ENCODE measurements around the gene CCDC146. TPM values are rescaled to one million over a fixed set of nuclear protein-coding genes. Genes with fewer than 3 reads are reported as not detected.
"Not testable (repeated sequence)": the region's sequence is repeated elsewhere in the genome, so short reads cannot be mapped to it uniquely, and the experiment has no call there.

CCDC146 gene
- total and polyA plus RNA-seq, 10 of the 15 experiments (the other 5 are each of a cell fraction or from before 2014, with no cell fraction given), result 0.28 to 5.3 (median 1.3) TPM

DNA sequence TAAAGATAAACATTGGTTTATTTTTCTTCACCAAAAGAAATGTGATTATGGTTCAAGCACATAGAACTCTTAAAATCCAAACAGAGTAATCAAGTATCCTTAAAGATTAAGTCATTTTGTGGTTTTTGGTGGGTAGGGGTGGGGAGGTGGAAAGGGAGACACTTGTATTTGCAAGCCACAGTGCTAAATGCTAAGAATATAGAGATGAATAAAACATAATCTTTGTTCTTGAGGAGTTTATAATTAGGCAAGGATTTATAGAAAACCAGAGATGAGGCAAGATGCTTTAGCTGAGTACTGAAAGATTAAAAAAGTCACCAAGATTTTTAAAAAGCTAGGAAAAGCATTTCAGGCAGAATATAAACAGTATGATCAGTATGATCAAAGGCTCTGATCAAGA, 19.7 kb upstream of the CCDC146 start:
- H3K36me3 ChIP-seq (ENCODE audit: control insufficient read depth in 2 of 2, insufficient read depth in 2 of 2, low read length in 1 of 2); H3K4me1 ChIP-seq (ENCODE audit: control insufficient read depth, insufficient read depth, low read length); H3K27ac ChIP-seq (ENCODE audit: control insufficient read depth, insufficient read depth); DNase-seq (ENCODE audit: low read depth, low spot score); SMC1A ChIA-PET (ENCODE audit: uncharacterized antibody, unreplicated experiment); BruUV-seq (replicated peaks); H3K4me3 ChIP-seq; H3K79me2 ChIP-seq (ENCODE audit: control insufficient read depth, insufficient read depth, low read length); POLR2A ChIA-PET; in situ Hi-C loops (cut with MboI); H3K9ac ChIP-seq (ENCODE audit: control insufficient read depth, insufficient read depth, low read length); H3K4me2 ChIP-seq (ENCODE audit: control insufficient read depth, insufficient read depth); RAD21 ChIA-PET (ENCODE audit: unreplicated experiment); H3K27me3 ChIP-seq (replicated peaks in 1 of 2; ENCODE audit: control insufficient read depth in 2 of 2, insufficient read depth in 2 of 2, low read length in 1 of 2); intact Hi-C loops (cut with micrococcal nuclease; ENCODE audit: unreplicated experiment); CTCF ChIA-PET; H2AFZ ChIP-seq (ENCODE audit: control insufficient read depth, low read depth, low read length); H4K20me1 ChIP-seq (ENCODE audit: control insufficient read depth, insufficient read depth); ATAC-seq; H3K9me3 ChIP-seq (replicated peaks; ENCODE audit: control insufficient read depth, insufficient read depth, low read length); FAIRE-seq: not testable (repeated sequence)

DNA sequence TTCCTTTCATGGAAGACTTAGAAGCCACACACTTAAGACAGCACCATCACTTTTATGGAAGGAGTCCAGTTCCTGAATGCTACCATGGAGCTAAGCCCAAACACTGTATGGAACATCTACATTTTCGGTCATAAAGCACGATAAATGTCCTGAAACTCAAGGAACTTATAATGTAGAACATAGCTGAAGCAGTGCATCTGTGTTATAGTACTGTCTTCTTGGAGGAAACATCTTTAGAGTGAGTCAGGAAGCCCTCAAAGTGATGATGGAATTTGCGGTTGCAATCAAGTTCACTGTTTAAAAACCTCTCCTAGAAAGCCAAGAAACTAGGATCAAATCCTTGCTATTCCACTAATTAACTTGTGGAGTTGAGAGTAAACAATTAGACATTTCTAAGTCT, 16.5 kb upstream of the CCDC146 start:
- H3K4me2 ChIP-seq (ENCODE audit: control insufficient read depth, insufficient read depth); H3K27ac ChIP-seq (ENCODE audit: control insufficient read depth, insufficient read depth); H3K27me3 ChIP-seq (replicated peaks in 1 of 2; ENCODE audit: control insufficient read depth in 2 of 2, insufficient read depth in 2 of 2, low read length in 1 of 2); CTCF ChIA-PET; FAIRE-seq; H4K20me1 ChIP-seq (ENCODE audit: control insufficient read depth, insufficient read depth); H3K4me3 ChIP-seq; H3K9ac ChIP-seq (ENCODE audit: control insufficient read depth, insufficient read depth, low read length); H3K9me3 ChIP-seq (replicated peaks; ENCODE audit: control insufficient read depth, insufficient read depth, low read length); RAD21 ChIA-PET (ENCODE audit: unreplicated experiment); H3K4me1 ChIP-seq (ENCODE audit: control insufficient read depth, insufficient read depth, low read length); POLR2A ChIA-PET; BruUV-seq (replicated peaks); H2AFZ ChIP-seq (ENCODE audit: control insufficient read depth, low read depth, low read length); H3K36me3 ChIP-seq (ENCODE audit: control insufficient read depth in 2 of 2, insufficient read depth in 2 of 2, low read length in 1 of 2); SMC1A ChIA-PET (ENCODE audit: uncharacterized antibody, unreplicated experiment); intact Hi-C loops (cut with micrococcal nuclease; ENCODE audit: unreplicated experiment); DNase-seq (ENCODE audit: low read depth, low spot score); H3K79me2 ChIP-seq (ENCODE audit: control insufficient read depth, insufficient read depth, low read length); ATAC-seq; in situ Hi-C loops (cut with MboI): not testable (repeated sequence)
- WGBS (ENCODE audit: insufficient coverage, insufficient replicate concordance, low lambda C conversion rate, missing lambda C conversion rate), result 97% methylated on average over 3 of the region's 3 CpGs

DNA sequence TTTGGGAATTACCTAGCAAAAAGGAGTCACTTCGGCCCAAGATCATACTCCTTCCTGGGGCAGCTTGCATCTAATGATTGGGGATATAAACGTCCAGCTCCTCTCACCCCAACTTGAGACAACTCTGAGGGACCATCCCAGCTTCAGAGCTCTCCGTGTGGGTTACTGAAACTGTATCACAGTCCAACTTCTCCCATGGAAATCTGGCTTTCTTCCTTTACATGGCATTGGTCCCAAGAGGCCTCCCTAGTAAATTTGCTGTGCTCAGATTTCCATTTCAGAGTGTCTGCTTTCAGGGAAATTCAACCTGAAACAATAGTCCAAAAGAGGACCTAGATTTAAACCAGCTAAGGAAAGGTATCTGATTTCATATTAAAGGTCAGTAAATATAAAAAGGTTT, 14.8 kb upstream of the CCDC146 start:
- H4K20me1 ChIP-seq (ENCODE audit: control insufficient read depth, insufficient read depth); H3K79me2 ChIP-seq (ENCODE audit: control insufficient read depth, insufficient read depth, low read length); POLR2A ChIA-PET; H3K27ac ChIP-seq (ENCODE audit: control insufficient read depth, insufficient read depth); ATAC-seq; H3K9me3 ChIP-seq (replicated peaks; ENCODE audit: control insufficient read depth, insufficient read depth, low read length); DNase-seq (ENCODE audit: low read depth, low spot score); in situ Hi-C loops (cut with MboI); intact Hi-C loops (cut with micrococcal nuclease; ENCODE audit: unreplicated experiment); SMC1A ChIA-PET (ENCODE audit: uncharacterized antibody, unreplicated experiment); H3K36me3 ChIP-seq (ENCODE audit: control insufficient read depth in 2 of 2, insufficient read depth in 2 of 2, low read length in 1 of 2); BruUV-seq (replicated peaks); H2AFZ ChIP-seq (ENCODE audit: control insufficient read depth, low read depth, low read length); RAD21 ChIA-PET (ENCODE audit: unreplicated experiment); H3K4me1 ChIP-seq (ENCODE audit: control insufficient read depth, insufficient read depth, low read length); FAIRE-seq; H3K27me3 ChIP-seq (replicated peaks in 1 of 2; ENCODE audit: control insufficient read depth in 2 of 2, insufficient read depth in 2 of 2, low read length in 1 of 2); H3K9ac ChIP-seq (ENCODE audit: control insufficient read depth, insufficient read depth, low read length); H3K4me3 ChIP-seq; H3K4me2 ChIP-seq (ENCODE audit: control insufficient read depth, insufficient read depth); CTCF ChIA-PET: not testable (repeated sequence)
- 42% methylated on average over 3 of the region's 3 CpGs for WGBS (ENCODE audit: insufficient coverage, insufficient replicate concordance, low lambda C conversion rate, missing lambda C conversion rate)

DNA sequence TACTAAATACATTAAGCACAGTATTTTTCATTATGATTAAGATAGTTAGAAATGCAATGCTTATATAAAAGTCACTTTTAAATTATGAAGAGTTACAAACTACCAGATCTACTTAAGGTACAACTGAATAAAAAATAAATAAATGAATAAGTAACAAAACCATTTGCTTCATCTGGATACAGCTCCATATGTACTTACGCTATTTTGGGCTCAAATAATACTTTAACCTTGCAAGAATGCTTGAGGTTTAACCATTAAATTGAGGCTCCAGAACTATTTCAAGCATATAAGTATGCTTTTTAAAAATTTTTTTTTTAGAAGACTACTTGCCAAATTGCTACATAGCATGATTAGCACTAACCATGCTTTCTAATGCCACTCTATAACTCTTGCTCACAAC, 14.1 kb upstream of the CCDC146 start:
- intact Hi-C loops (cut with micrococcal nuclease; ENCODE audit: unreplicated experiment); DNase-seq (ENCODE audit: low read depth, low spot score); H3K9ac ChIP-seq (ENCODE audit: control insufficient read depth, insufficient read depth, low read length); CTCF ChIA-PET; RAD21 ChIA-PET (ENCODE audit: unreplicated experiment); H4K20me1 ChIP-seq (ENCODE audit: control insufficient read depth, insufficient read depth); H2AFZ ChIP-seq (ENCODE audit: control insufficient read depth, low read depth, low read length); H3K27ac ChIP-seq (ENCODE audit: control insufficient read depth, insufficient read depth); ATAC-seq; H3K4me2 ChIP-seq (ENCODE audit: control insufficient read depth, insufficient read depth); H3K79me2 ChIP-seq (ENCODE audit: control insufficient read depth, insufficient read depth, low read length); H3K9me3 ChIP-seq (replicated peaks; ENCODE audit: control insufficient read depth, insufficient read depth, low read length); H3K27me3 ChIP-seq (replicated peaks in 1 of 2; ENCODE audit: control insufficient read depth in 2 of 2, insufficient read depth in 2 of 2, low read length in 1 of 2); H3K4me3 ChIP-seq; H3K4me1 ChIP-seq (ENCODE audit: control insufficient read depth, insufficient read depth, low read length); FAIRE-seq; H3K36me3 ChIP-seq (ENCODE audit: control insufficient read depth in 2 of 2, insufficient read depth in 2 of 2, low read length in 1 of 2); BruUV-seq (replicated peaks); in situ Hi-C loops (cut with MboI); SMC1A ChIA-PET (ENCODE audit: uncharacterized antibody, unreplicated experiment); POLR2A ChIA-PET: not testable (repeated sequence)
- WGBS (ENCODE audit: insufficient coverage, insufficient replicate concordance, low lambda C conversion rate, missing lambda C conversion rate), result 100% methylated on average over 1 of the region's 1 CpG

All from GM12878 (cell line).